Retinal pigment epithelial cell (primary cell): ENCODE data around the gene EIF3I.

ENCODE experiments used
- DNase-seq: peaks from one replicate; pipeline ENCODE4 v3.0.0-alpha.2; 2010; ENCODE audit warnings: low read depth
- H3K4me3 ChIP-seq: 2 replicates; pipeline ENCODE4 v1.5.1; 2011; ENCODE audit warnings: mild to moderate bottlenecking, low read length, control low read depth, moderate library complexity
- CTCF ChIP-seq: conservative IDR thresholded peaks from 2 replicates; pipeline ENCODE4 v1.5.1; 2011; ENCODE audit warnings: low read depth, low read length, control low read depth, inconsistent platforms

The EIF3I gene

GRCh38 chr1:32242341-32242851, 20.2 kb downstream of the EIF3I start:
- no peak for DNase-seq
- no peak overlapping the region for H3K4me3 ChIP-seq
- no peak for TF ChIP-seq CTCF

GRCh38 chr1:32246888-32247273, 24.7 kb downstream of the EIF3I start, which contains the start of gene FAM167B:
Gene FAM167B, plus strand, starts transcription at chr1:32247222. Its CDS starts 200 bp downstream, at chr1:32247422.
- H3K4me3 ChIP-seq: no peak within 1 kb of the TSS
- no peak for DNase-seq
- no peak for TF ChIP-seq CTCF

- TF ChIP-seq CTCF: no peak
- H3K4me3 ChIP-seq: no peak overlapping the region
- no peak for DNase-seq
Measured at GRCh38 chr1:32247452-32247851, 25.2 kb downstream of the EIF3I start.

- H3K4me3 ChIP-seq: peak overlapping the region; percentile 22
- peak; percentile 84 for TF ChIP-seq CTCF
- DNase-seq: no peak
Measured at GRCh38 chr1:32247983-32248889, 26.0 kb downstream of the EIF3I start.

- DNase-seq: no peak
- no peak for TF ChIP-seq CTCF
- H3K4me3 ChIP-seq: no peak overlapping the region
Measured at GRCh38 chr1:32249831-32250525, 27.8 kb downstream of the EIF3I start.

- DNase-seq: no peak
- no peak for TF ChIP-seq CTCF
- H3K4me3 ChIP-seq: no peak within 1 kb of the TSS
Measured at GRCh38 chr1:32250893-32251716, 28.9 kb downstream of the EIF3I start, which contains the start of gene LCK. Gene LCK, plus strand, starts transcription at chr1:32251265. Its CDS starts 23,065 bp downstream, at chr1:32274330.
